Activated CD4-positive, CD25-positive, alpha-beta regulatory T cell treated with anti-CD3 and anti-CD28 coated beads, Interleukin-2, amount 50 U/mL, for 24 hours (primary cell): Measurements from ENCODE around the gene PAQR5.
A peak's percentile ranks its signal among the peaks of the same experiment; 100 is the strongest.
"Not testable (repeated sequence)": the region's sequence is repeated elsewhere in the genome, so short reads cannot be mapped to it uniquely, and the experiment has no call there.

Source experiments
- ATAC-seq, 2 donors: fragments of 150-1000 bp; cut with Tn5 transposase; one replicate each; pipeline ENCODE4 v1.10.0; 2021; ENCODE audit warnings: mild to moderate bottlenecking in 1 of 2, moderate library complexity in 1 of 2

Gene PAQR5, protein sequence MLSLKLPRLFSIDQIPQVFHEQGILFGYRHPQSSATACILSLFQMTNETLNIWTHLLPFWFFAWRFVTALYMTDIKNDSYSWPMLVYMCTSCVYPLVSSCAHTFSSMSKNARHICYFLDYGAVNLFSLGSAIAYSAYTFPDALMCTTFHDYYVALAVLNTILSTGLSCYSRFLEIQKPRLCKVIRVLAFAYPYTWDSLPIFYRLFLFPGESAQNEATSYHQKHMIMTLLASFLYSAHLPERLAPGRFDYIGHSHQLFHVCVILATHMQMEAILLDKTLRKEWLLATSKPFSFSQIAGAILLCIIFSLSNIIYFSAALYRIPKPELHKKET

DNA sequence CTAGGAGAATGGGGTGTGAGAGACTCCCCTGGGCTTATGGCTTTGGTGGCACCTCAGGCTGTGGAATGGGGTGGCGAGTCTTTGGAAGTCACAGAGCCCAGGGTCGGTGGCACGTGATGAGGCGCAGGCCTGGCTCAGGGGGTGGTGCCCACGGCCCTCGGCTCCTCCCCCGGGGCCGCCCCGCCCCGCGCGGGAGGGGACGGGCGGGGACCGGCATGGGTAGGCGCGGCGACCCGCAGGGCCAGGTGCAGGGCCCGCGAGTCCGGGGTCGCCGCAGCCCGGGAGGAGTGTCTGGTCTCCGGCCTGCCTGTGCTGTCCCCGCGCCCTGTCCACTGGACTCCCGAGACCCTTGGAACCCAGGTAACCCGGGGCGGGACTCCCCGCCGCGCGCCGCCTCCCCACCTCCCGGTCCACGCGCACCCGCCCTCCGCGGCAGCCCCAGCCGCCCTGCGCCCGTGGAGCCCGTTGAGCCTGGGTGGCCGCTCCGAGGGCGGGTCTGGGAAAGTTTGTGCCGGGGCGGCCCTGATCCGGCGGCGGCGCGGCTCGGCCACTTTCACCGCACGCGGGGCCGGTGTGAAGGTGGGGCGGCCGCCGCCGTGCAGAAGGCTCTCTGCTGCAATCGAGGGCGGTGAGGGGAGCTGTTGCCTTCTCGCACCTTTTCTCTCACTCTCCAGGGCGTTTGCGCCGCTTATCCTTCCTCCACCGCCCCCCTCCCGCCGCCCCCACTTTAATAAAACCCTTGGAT, at the start of gene PAQR5:
PAQR5 (plus strand) TSS at position 216 of the 745 bp plus-strand sequence. CDS start 61,169 bp downstream, outside the sequence.
- ATAC-seq = peak; percentile 37 to 57

- no peak for ATAC-seq
Measured at GRCh38 chr15:69253156-69253555, 45.6 kb upstream of the PAQR5 start.

DNA sequence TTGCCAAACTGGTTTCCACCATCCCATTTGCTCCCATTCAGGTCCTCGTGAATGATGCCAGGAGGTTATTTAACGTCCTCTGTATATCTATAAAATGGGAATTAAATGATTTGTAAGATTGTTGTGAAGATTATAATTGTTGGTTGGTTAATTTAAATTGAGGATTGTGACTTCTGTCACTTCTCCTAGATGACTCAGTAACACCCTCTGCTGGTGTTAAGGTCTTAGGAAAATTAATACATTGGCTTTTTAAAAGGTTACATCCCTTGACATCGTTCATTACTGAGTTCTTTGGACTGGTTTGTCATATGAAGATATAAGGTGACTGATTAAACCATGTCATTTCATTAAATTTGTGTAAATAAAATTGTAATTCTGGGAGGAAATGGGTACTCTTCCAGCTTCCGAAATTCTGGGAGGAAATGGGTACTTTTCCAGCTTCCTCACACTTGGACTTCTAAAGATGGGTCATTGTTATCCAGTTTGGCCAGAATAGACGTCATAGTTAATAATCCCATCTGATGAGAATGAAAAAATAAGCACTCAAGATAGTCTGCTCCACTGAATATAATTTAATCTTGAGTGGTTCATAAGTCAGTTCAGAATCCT, 33.3 kb upstream of the PAQR5 start:
- no peak for ATAC-seq

DNA sequence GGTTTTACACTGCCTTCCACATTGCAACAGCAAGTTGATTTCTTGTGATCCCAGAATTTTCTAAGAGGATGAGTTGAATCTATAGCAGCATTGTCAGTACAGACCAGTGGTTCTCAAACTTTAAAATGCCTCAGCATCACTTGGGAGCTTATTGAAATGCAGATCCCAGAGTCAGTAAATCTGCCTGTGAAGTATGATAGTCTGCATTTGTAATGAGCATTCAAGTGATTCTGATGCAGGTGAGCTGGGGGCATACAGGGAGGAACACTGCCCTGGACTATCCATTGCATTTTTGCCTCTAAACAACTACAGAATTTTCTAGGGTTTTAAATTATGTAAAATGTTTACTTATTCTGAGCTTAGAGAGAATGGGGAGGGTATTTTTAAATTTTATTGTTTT, 27.5 kb upstream of the PAQR5 start:
- ATAC-seq = no peak

- ATAC-seq = no peak
Measured at GRCh38 chr15:69272139-69272538, 26.6 kb upstream of the PAQR5 start.

- no peak for ATAC-seq
Measured at GRCh38 chr15:69272891-69273290, 25.8 kb upstream of the PAQR5 start.

DNA sequence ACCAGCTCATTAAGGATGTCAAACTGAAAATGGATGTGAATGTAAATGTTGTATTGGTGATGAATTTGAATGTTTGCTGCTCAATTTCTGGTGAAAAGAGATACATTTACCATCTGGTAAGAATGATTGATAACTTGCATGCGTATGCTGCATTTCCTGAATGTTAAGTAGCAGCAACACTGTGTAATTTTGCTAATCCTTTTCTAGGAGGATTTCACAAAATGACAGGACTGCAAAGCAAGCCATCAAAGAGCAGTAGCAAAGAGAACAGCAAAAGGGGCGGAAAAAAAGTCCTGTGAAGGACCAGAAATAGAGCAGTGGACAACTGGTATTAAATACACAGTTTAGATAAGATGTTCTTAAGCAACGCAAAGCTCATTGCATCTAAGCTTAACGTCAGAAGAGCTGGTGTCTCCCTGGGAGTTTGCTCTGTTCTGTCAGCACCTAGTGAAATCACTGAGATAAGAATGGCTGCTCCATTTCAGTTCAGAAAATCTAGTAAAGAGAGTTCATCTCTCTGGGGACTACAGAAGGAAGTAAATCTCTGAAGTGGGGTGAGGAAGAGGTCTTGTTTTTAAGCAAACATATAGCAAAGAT, 23.5 kb upstream of the PAQR5 start:
- no peak for ATAC-seq

DNA sequence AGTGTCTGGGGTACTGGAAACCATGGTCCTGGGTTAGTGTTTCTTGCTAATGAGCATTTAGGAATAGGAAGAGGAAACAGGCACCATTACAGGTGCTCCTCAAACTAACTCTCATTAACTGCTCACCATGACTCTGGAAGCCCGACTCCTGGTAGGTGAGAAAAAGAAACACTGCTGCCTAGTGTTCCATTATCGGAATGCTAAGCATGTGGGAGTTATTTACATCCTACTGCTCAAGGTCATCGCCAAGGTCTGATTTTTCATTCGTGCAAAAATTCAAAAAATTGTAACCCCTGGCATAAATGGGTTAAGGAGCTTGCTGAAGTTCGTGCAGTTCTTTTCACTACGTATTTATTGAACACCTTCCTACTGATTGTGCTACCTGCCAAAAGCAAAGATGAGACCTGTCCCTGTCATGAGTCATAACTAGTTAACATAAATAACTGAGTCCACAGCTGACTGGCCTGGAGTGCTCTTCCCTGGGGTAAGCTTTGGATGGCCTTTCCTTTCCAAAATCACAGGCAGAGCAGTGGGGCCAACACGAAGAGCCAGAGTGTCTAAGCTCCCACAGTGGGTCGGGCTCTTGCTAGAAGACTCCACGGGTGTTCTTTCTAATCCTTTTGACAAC, 22.7 kb upstream of the PAQR5 start:
- ATAC-seq = no peak

DNA sequence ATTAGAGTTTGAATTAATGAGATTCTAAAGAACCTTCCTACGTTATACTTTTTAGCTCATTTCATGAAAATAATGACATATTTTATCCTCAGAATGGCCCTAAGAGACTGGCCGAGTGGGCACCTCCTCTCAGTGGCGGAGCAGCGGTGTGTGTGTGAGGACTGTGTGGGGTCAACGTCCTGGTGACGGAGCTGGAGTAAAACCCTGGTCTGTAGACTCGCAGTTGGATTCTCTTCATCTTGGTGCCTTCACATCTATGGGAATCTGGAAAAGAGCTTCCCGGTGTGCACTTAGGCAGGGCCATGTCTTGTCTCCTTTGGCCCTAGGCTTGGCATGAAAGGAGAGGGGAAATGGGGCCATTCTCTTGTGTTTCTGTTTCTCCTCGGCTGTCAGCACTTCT, 21.4 kb upstream of the PAQR5 start:
- ATAC-seq = no peak

GRCh38 chr15:69279636-69280035, 19.1 kb upstream of the PAQR5 start:
- no peak for ATAC-seq

GRCh38 chr15:69280783-69281182, 17.9 kb upstream of the PAQR5 start:
- ATAC-seq = no peak

GRCh38 chr15:69282104-69282743, 16.5 kb upstream of the PAQR5 start:
- no peak for ATAC-seq

DNA sequence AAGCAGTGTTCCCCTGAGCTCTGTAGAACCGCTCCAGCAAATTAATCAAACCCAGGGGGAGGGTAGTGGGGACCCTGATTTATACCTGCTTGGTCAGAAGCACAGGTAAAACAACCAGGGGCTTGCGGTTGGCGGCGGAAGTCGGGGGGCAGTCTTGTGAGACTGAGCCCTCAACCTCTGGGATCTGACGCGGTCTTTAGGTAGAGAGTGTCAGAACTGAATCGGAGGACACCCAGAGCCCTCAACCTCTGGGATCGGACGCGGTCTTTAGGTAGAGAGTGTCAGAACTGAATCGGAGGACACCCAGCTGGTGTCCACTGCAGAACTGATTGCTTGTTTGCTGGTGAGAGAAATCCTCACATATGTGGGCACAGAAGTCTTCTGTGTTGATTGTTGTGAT, 12.9 kb upstream of the PAQR5 start:
- ATAC-seq = no peak

GRCh38 chr15:69288011-69288410, 10.7 kb upstream of the PAQR5 start:
- ATAC-seq = no peak

DNA sequence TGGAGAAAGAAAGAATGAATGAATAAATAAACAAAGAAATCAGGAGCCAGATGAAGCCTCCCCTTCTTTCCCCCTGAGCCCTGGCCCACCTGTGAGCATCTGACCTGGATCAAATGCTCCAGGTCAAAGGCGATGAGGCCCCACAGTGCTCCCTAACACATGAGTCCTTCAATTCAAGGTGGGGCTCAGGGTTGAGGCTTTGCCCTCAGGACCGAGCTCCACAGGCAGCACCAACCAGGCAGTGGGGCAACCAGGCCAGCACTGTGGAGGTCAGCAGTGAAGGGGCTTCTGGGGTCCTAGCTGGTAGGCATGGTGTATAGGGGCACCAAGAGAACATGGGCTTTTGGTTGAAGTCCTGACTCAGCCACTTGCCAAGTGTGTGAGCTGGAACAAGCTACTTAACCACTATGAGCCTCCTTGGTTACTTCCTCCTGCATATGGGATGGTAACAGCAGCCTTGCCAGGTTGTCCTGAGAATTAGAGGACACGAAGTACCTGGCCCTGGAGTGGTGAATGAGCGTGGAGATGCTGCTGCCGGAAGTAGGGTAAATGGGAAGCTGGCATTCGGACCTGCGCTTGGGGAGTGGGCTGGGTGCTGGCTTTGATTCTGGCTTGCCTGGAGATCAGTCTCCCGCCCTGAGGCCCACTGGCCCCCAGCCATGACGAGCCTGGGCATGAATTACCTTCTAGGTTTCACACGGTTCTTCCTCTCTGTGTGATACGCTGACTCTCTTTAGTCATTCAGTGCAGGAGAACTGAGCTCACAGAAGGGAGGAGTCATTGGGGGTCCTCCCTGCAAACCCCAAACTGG, 10.0 kb upstream of the PAQR5 start:
- no peak for ATAC-seq

DNA sequence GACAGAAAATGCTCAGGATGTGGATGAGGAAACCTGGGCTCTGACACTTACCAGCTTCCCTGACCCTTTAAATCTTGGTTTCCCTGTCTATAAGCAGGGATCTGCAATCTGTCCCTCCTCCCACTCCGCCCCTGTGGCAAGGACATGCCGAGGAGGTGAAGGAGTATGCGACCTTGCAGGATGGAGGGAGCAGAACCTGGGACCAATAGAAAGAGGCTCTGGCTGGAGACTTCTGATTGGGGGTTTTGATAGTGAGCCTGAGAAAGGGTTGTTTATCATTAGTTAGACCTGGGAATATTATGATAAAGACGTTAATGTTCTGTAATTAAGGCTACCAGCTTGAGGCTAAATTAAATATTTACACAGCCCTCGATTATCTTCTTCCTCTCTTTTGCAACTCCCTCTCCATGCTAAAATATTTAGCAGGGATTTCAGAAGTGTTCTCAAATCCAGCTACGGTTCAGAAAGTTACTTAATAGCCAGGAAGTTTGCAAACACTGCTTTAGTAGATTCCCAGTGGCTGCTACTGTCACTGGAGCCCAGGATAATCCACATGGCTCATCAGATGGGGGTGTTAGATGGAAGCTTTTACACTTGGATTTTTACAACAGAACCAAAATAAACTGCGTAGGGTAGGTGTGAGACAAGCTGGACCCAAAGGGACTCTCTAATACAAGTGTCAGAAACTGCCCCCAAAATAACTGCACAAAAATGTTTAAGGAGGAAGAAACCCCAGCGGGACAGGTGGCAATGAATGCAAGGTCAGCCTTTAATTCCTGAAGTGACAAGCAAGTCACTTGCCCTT, 9.2 kb upstream of the PAQR5 start:
- ATAC-seq = no peak

DNA sequence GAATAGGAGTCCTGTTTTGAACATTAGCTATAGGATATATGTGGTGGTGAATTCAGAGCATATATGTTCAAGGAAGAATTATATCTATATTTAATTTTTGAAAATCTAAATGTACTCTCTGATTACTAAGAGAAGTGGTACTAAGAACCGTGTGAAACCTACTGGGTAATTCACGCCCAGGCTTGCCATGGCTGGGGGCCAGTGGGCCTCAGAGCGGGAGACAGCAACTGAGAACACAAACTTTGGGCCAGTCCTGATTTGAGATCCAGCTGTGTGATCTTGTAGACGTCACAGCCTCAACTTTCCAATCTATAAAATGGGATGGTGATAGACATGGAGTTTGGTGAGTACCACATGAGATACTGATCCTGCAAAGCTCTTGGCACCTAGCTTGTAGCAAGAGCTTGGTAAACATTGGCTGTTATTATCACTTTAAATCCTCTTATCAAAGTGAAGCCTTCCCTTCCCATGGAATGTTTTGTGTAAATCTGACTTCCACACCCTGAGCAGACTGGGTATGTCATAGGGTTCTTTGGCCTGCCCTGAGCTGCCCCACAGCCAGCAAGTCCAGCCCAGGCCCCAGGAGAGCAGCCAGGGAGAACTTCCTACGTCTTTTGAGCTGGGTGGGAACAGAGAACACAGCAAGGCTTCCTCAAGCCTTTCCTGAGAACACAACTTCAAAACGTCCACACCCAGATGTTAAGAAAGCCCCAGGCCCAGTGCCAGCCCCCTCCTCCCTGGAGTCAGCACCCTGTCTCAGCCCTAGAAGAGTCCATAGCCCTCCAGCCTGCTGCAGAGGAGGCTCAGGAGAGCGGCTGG, 8.2 kb upstream of the PAQR5 start:
- ATAC-seq = no peak

DNA sequence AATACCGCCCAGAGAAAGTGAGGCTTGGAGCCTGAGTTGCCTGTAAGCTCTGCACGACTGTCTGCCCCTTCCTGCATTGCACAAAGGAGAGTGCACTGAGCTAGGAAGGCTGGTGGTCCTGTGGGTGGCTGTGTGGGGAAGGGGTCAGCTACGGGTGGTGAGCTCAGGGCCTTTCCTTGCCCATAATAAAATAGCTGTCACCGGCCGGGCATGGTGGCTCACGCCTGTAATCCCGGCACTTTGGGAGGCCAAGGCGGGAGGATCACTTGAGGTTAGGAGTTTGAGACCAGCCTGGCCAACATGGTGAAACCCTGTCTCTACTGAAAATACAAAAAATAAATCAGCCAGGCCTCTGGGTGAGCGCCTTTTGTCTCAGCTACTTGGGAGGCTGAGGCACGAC, 7.1 kb upstream of the PAQR5 start:
- ATAC-seq = not testable (repeated sequence)

DNA sequence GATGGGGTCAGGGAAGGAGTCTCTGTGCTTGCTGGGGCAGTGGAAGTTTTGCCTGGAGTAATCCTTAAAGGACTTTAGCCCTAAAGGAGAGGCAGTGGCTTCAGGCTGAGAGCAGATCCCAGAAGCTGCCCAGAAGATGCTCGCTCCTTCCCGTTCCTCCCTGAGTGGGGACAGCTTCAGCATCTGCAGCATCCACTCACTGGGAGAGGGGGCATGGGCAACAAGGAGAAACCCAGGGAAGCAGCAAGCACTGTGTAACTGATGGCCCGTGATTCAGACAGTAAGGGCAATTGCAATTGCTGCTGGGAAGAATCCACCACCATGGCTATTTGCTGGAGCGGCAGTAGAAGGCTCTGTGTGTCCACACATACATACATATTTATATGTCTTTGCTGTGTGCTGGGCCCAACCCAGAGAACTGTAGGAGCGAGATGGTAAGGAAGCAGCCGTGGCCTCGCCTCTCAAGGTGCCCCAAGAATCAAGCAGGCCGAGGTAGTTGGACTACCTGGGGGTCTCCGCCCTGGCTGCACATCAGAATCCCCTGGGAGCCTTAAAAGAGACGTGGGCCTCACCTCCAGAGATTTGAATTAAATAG, 5.8 kb upstream of the PAQR5 start:
- ATAC-seq = no peak
